Activated CD4-positive, alpha-beta T cell treated with anti-CD3 and anti-CD28 coated beads for 36 hours (primary cell): Measurements from ENCODE around the gene C11orf24. TPM values are rescaled to one million over a fixed set of nuclear protein-coding genes. Genes with fewer than 3 reads are reported as not detected.
"Not testable (repeated sequence)": the region's sequence is repeated elsewhere in the genome, so short reads cannot be mapped to it uniquely, and the experiment has no call there.

Experiments used
- ATAC-seq: fragments of 200-7000 bp; cut with Tn5 transposase; one replicate; pipeline ENCODE4 v1.10.0; 2021; ENCODE audit warnings: mild to moderate bottlenecking, moderate library complexity
- CTCF ChIA-PET: fragments of 350-600 bp; sonication (Branson Sonifier 250); formaldehyde crosslinking; loops from one replicate; lab custom pipeline; 2021; ENCODE audit warnings: antibody characterized with exemption; lab: Charles Lee
- POLR2A ChIA-PET: fragments of 350-600 bp; sonication (Branson Sonifier 250); formaldehyde crosslinking; loops from one replicate; lab custom pipeline; 2021; ENCODE audit warnings: antibody characterized with exemption, inconsistent platforms; lab: Charles Lee
- DNase-seq: peaks from one replicate; pipeline ENCODE4 v3.0.0-alpha.2; 2020
- H3K27ac Mint-ChIP-seq: one replicate; pipeline ENCODE4 v1.8.0; 2021; ENCODE audit warnings: mixed read lengths
- H3K27me3 Mint-ChIP-seq: one replicate; pipeline ENCODE4 v1.8.0; 2021; ENCODE audit warnings: mixed read lengths
- H3K36me3 Mint-ChIP-seq: one replicate; pipeline ENCODE4 v1.8.0; 2021; ENCODE audit warnings: low read depth, mixed read lengths
- H3K4me1 Mint-ChIP-seq: one replicate; pipeline ENCODE4 v1.8.0; 2021; ENCODE audit warnings: mixed read lengths
- H3K4me3 Mint-ChIP-seq: one replicate; pipeline ENCODE4 v1.8.0; 2021; ENCODE audit warnings: mild to moderate bottlenecking, moderate library complexity, mixed read lengths
- H3K9me3 Mint-ChIP-seq: one replicate; pipeline ENCODE4 v1.8.0; 2021; ENCODE audit warnings: low read depth, mixed read lengths
- intact Hi-C, 2 experiments: fragments of 100-400 bp; cut with DNase I in 1 of 2; cut with micrococcal nuclease in 1 of 2; formaldehyde crosslinking; loops; one replicate each; pipeline versions ENCODE4 v1.14.2 to v1.15.1; 2022 to 2024; cut with DNase I, micrococcal nuclease
- total RNA-seq, 2 experiments: library from RNA; stranded (reverse); gene quantifications; one replicate each; pipeline ENCODE4 v1.2.3, GENCODE V29; 2021

The C11orf24 gene
- total RNA-seq, 2 experiments from 2014 or later: 29.4 to 37.4 TPM

GRCh38 chr11:68259122-68259959 lies 12.4 kb downstream of the C11orf24 start:
- no peak overlapping the region for H3K4me3 Mint-ChIP-seq
- no peak for DNase-seq
- no peaks in the 10 kb centered on the region for H3K9me3 Mint-ChIP-seq
- H3K4me1 Mint-ChIP-seq: peaks cover 3% of the 10 kb centered on the region
- POLR2A ChIA-PET: interaction anchor here (0.6 kb wide), 1 partner anchor 646 kb away, joined by 3 read pairs; no protein-coding TSS in a partner anchor
- no peak overlapping the region for H3K27ac Mint-ChIP-seq
- CTCF ChIA-PET: interaction anchor here (0.6 to 6.7 kb wide), 8 partner anchors 8 to 358 kb away, joined by 3 to 110 read pairs (median 4); partner anchors contain the start of gene C11orf24
- intact Hi-C loops: loop anchor here in 1 of 2 experiments (5.0 kb wide), 1 partner anchor 123 kb away; no protein-coding TSS in a partner anchor
- ATAC-seq: no peak
- peaks cover 10% of the 10 kb centered on the region for H3K36me3 Mint-ChIP-seq
- no peaks in the 10 kb centered on the region for H3K27me3 Mint-ChIP-seq

- ATAC-seq: no peak
- CTCF ChIA-PET: interaction anchor here (0.6 to 6.7 kb wide), 17 partner anchors 11 to 608 kb away, joined by 3 to 110 read pairs (median 4); partner anchors contain the start of gene C11orf24
Measured at GRCh38 chr11:68258363-68258765, 13.4 kb downstream of the C11orf24 start.

GRCh38 chr11:68257477-68258362 lies 14.1 kb downstream of the C11orf24 start:
- H3K4me1 Mint-ChIP-seq: peaks cover 3% of the 10 kb centered on the region
- ATAC-seq: peak; percentile 97
- no peaks in the 10 kb centered on the region for H3K9me3 Mint-ChIP-seq

More at GRCh38 chr11:68258363-68258765, 13.4 kb downstream of the C11orf24 start:
- peaks cover 8% of the 10 kb centered on the region for H3K36me3 Mint-ChIP-seq
- no peaks in the 10 kb centered on the region for H3K27me3 Mint-ChIP-seq
- H3K9me3 Mint-ChIP-seq: no peaks in the 10 kb centered on the region
- POLR2A ChIA-PET: interaction anchor here (0.6 kb wide), 1 partner anchor 647 kb away, joined by 3 read pairs; no protein-coding TSS in a partner anchor
- no peak overlapping the region for H3K27ac Mint-ChIP-seq
- H3K4me1 Mint-ChIP-seq: peaks cover 3% of the 10 kb centered on the region
- no peak overlapping the region for H3K4me3 Mint-ChIP-seq
- intact Hi-C loops: loop anchor here in 1 of 2 experiments (5.0 kb wide), 1 partner anchor 124 kb away; no protein-coding TSS in a partner anchor
- DNase-seq: no peak

GRCh38 chr11:68256331-68256741 lies 15.4 kb downstream of the C11orf24 start:
- Mint-ChIP-seq H3K4me1 (peaks cover 5% of the 10 kb centered on the region), H3K4me3 (no peak overlapping the region), H3K36me3 (no peaks in the 10 kb centered on the region), H3K27ac (no peak overlapping the region), H3K27me3 (no peaks in the 10 kb centered on the region), H3K9me3 (no peaks in the 10 kb centered on the region)
- intact Hi-C loops: loop anchor here in 1 of 2 experiments (5.0 kb wide), 1 partner anchor 126 kb away; no protein-coding TSS in a partner anchor
- DNase-seq: no peak
- ChIA-PET CTCF (interaction anchor here (0.8 to 6.7 kb wide), 4 partner anchors 42 to 127 kb away, joined by 3 to 110 read pairs (median 14); no protein-coding TSS in a partner anchor), POLR2A (no interaction called here)
- no peak for ATAC-seq

More at GRCh38 chr11:68257477-68258362, 14.1 kb downstream of the C11orf24 start:
- no peak overlapping the region for H3K4me3 Mint-ChIP-seq
- H3K27ac Mint-ChIP-seq: no peak overlapping the region
- intact Hi-C loops: loop anchor here (1.0 to 5.0 kb wide), 5 partner anchors 14 to 190 kb away; partner anchors contain the start of gene C11orf24 (in 1 of the 2)
- DNase-seq: peak; percentile 97
- ChIA-PET CTCF (interaction anchor here (0.5 to 6.7 kb wide), 24 partner anchors 11 to 608 kb away, joined by 3 to 110 read pairs (median 4); partner anchors contain the start of gene C11orf24), POLR2A (interaction anchor here (0.6 kb wide), 2 partner anchors 23 to 260 kb away, joined by 5 read pairs; no protein-coding TSS in a partner anchor)
- H3K27me3 Mint-ChIP-seq: no peaks in the 10 kb centered on the region
- peaks cover 6% of the 10 kb centered on the region for H3K36me3 Mint-ChIP-seq

GRCh38 chr11:68255526-68255925 lies 16.2 kb downstream of the C11orf24 start:
- Mint-ChIP-seq H3K9me3 (no peaks in the 10 kb centered on the region), H3K4me3 (no peak overlapping the region), H3K36me3 (no peaks in the 10 kb centered on the region), H3K27ac (no peak overlapping the region), H3K27me3 (no peaks in the 10 kb centered on the region), H3K4me1 (peaks cover 9% of the 10 kb centered on the region)
- ChIA-PET POLR2A (no interaction called here), CTCF (interaction anchor here (0.8 to 6.7 kb wide), 2 partner anchors 42 to 70 kb away, joined by 3 to 110 read pairs; no protein-coding TSS in a partner anchor)
- DNase-seq: no peak
- intact Hi-C loops: loop anchor here in 1 of 2 experiments (5.0 kb wide), 1 partner anchor 127 kb away; no protein-coding TSS in a partner anchor
- no peak for ATAC-seq

- Mint-ChIP-seq H3K27me3 (no peaks in the 10 kb centered on the region), H3K4me3 (no peak overlapping the region), H3K36me3 (no peaks in the 10 kb centered on the region), H3K27ac (no peak overlapping the region), H3K9me3 (peaks cover 3% of the 10 kb centered on the region), H3K4me1 (peaks cover 9% of the 10 kb centered on the region)
- DNase-seq (no peak), ATAC-seq (no peak)
- ChIA-PET CTCF (interaction anchor here (1.7 kb wide), 1 partner anchor 44 kb away, joined by 12 read pairs; no protein-coding TSS in a partner anchor), POLR2A (no interaction called here)
- intact Hi-C loops: no loop called here
Measured at GRCh38 chr11:68254421-68254820, 17.4 kb downstream of the C11orf24 start.

GRCh38 chr11:68251765-68252164 lies 20.0 kb downstream of the C11orf24 start:
- CTCF ChIA-PET: interaction anchor here (0.6 to 1.8 kb wide), 6 partner anchors 10 to 46 kb away, joined by 3 to 4 read pairs (median 4); no protein-coding TSS in a partner anchor
- H3K4me1 Mint-ChIP-seq: peaks cover 6% of the 10 kb centered on the region
- H3K4me3 Mint-ChIP-seq: no peak overlapping the region
- POLR2A ChIA-PET: interaction anchor here (0.7 kb wide), 1 partner anchor 14 kb away, joined by 5 read pairs; no protein-coding TSS in a partner anchor
- intact Hi-C loops: no loop called here
- H3K36me3 Mint-ChIP-seq: no peaks in the 10 kb centered on the region
- no peak for ATAC-seq
- H3K9me3 Mint-ChIP-seq: peaks cover 6% of the 10 kb centered on the region
- no peak for DNase-seq
- H3K27me3 Mint-ChIP-seq: no peaks in the 10 kb centered on the region
- H3K27ac Mint-ChIP-seq: no peak overlapping the region

- H3K27ac Mint-ChIP-seq, intact Hi-C loops: not testable (repeated sequence)
Measured at GRCh38 chr11:68244912-68245311, 26.9 kb downstream of the C11orf24 start.

GRCh38 chr11:68243847-68244246 lies 27.9 kb downstream of the C11orf24 start:
- H3K27ac Mint-ChIP-seq, H3K4me3 Mint-ChIP-seq, ATAC-seq, DNase-seq, H3K27me3 Mint-ChIP-seq, H3K4me1 Mint-ChIP-seq, H3K9me3 Mint-ChIP-seq, POLR2A ChIA-PET, H3K36me3 Mint-ChIP-seq, intact Hi-C loops: not testable (repeated sequence)
- CTCF ChIA-PET: interaction anchor here (1.4 kb wide), 1 partner anchor 26 kb away, joined by 4 read pairs; no protein-coding TSS in a partner anchor

More at GRCh38 chr11:68244912-68245311, 26.9 kb downstream of the C11orf24 start:
- peaks cover 11% of the 10 kb centered on the region for H3K9me3 Mint-ChIP-seq
- ATAC-seq, H3K4me3 Mint-ChIP-seq, CTCF ChIA-PET, H3K4me1 Mint-ChIP-seq, H3K36me3 Mint-ChIP-seq, H3K27me3 Mint-ChIP-seq, DNase-seq: not testable (repeated sequence)
- POLR2A ChIA-PET: interaction anchor here (0.6 kb wide), 1 partner anchor 12 kb away, joined by 3 read pairs; no protein-coding TSS in a partner anchor

- H3K27me3 Mint-ChIP-seq: peaks cover 4% of the 10 kb centered on the region
- H3K36me3 Mint-ChIP-seq: peaks cover 2% of the 10 kb centered on the region
- intact Hi-C loops: no loop called here
- H3K4me3 Mint-ChIP-seq: no peak overlapping the region
- H3K27ac Mint-ChIP-seq: no peak overlapping the region
- ChIA-PET CTCF (interaction anchor here (0.6 to 1.7 kb wide), 4 partner anchors 11 to 34 kb away, joined by 3 to 4 read pairs (median 4); no protein-coding TSS in a partner anchor), POLR2A (no interaction called here)
- H3K9me3 Mint-ChIP-seq: peaks cover 5% of the 10 kb centered on the region
- ATAC-seq: no peak
- no peaks in the 10 kb centered on the region for H3K4me1 Mint-ChIP-seq
- DNase-seq: no peak
Measured at GRCh38 chr11:68242616-68243015, 29.2 kb downstream of the C11orf24 start.
